ENCODE results near the gene BRAP. TPM values are rescaled to one million over a fixed set of nuclear protein-coding genes. Genes with fewer than 3 reads are reported as not detected.
"Not testable (repeated sequence)": the region's sequence is repeated elsewhere in the genome, so short reads cannot be mapped to it uniquely, and the experiment has no call there.

The BRAP gene
- total RNA-seq, 1 experiment from 2014 or later = 25.0 TPM

DNA sequence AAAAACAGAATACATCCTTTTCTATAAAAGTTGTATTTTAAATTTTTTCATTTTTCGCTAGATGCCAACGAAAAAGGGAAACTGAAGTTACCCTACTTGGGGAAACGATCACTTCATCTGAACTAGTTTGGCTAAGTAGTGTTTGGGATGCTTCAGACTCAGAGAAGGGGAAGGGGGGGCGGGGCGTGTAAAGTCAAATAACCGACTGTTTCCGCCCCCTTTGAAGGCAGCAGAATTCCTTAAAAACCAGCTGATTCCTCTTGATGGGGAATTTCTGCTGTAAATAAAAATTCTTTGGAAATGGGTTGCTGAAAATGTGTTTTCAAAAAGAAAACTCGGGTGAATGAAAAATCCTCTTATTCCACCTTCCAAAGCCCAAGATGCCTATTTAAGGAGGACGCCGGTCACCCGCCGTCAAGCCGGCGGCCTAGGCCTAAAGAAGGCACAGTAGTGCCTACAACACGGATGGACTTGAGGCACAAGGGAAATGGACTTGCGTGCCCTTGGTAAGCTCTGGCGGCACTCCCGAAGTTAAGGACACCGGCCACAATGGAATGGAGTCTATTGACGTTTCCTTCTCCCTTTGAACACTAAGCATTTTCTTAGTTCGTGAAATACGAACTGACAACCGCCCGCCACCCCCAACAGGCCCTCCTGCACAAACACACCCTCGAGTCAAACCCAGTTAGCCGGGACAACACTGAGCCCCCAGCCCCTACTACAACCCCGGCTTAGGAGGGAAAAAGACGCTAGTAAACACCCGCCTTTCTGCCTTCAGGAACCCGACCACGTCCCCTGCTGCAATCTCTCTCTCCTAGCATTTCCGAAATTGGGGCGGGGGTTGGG is 88.5 kb downstream of the BRAP start:
- Histone ChIP-seq H4K91ac (ENCODE audit: insufficient read length, low read depth, low read length) (no peak overlapping the region), H4K5ac (ENCODE audit: insufficient read length, low read depth, low read length) (no peak overlapping the region), H3T11ph (ENCODE audit: low read length) (no peak overlapping the region), H3K18ac (ENCODE audit: insufficient read length, low read depth, low read length) (no peak overlapping the region), H3K9ac (ENCODE audit: extremely low read depth, insufficient read length, low read length) (peak overlapping the region; percentile 78), H3K79me2 (ENCODE audit: insufficient read depth, low read length) (peaks cover 25% of the 10 kb centered on the region; the same call in 1 of the 2 replicates), H2BK20ac (ENCODE audit: low read depth, low read length, poor library complexity, severe bottlenecking) (no peak overlapping the region), H3K14ac (ENCODE audit: insufficient read depth, low read length) (peak overlapping the region; percentile 81; the same call in 1 of the 2 replicates), H3K4ac (ENCODE audit: low read depth, low read length) (no peak overlapping the region), H4K20me1 (ENCODE audit: control insufficient read depth, insufficient read depth, insufficient read length) (no peaks in the 10 kb centered on the region), H2BK5ac (ENCODE audit: insufficient read length, low read length) (no peak overlapping the region), H3K56ac (ENCODE audit: insufficient read length, low read depth, low read length) (no peak overlapping the region), H3K4me1 (ENCODE audit: insufficient read depth, low read length) (no peaks in the 10 kb centered on the region; the same call in 1 of the 2 replicates), H2BK15ac (ENCODE audit: low read depth, low read length) (no peak overlapping the region), H3K23ac (ENCODE audit: insufficient read length, low read depth, low read length) (no peak overlapping the region), H3K4me2 (ENCODE audit: insufficient read depth, insufficient read length, low read length) (peak overlapping the region; percentile 83), H3K23me2 (ENCODE audit: insufficient read length, low read depth, low read length, poor library complexity, severe bottlenecking) (peaks cover 20% of the 10 kb centered on the region), H2BK12ac (ENCODE audit: insufficient read length, low read depth, low read length) (no peak overlapping the region), H3K27ac (ENCODE audit: insufficient read length, low read depth, low read length) (no peak overlapping the region), H2BK120ac (ENCODE audit: low read depth, low read length, poor library complexity, severe bottlenecking) (no peak overlapping the region), H2AFZ (ENCODE audit: low read length) (no peak overlapping the region), H4K8ac (replicated peaks; ENCODE audit: insufficient read length, low read depth, low read length) (no peak overlapping the region), H2AK5ac (ENCODE audit: insufficient read length, low read length) (no peak overlapping the region), H3K79me1 (ENCODE audit: insufficient read depth, low read depth, low read length, poor library complexity, severe bottlenecking) (peaks cover 2% of the 10 kb centered on the region), H3K9me3 (ENCODE audit: control insufficient read depth, low read depth, low read length) (no peaks in the 10 kb centered on the region), H3K27me3 (ENCODE audit: insufficient read depth, low read length) (no peaks in the 10 kb centered on the region)
- peaks cover 2 to 5% of the 10 kb centered on the region in 2 experiments; a peak in 2 of 5 replicates for H3K9me3 Mint-ChIP-seq
- no peak for TF ChIP-seq CTCF (conservative IDR thresholded peaks at IDR 0.05)
- no peaks in the 10 kb centered on the region; the same call in 1 of the 2 replicates for H3K27me3 Mint-ChIP-seq (ENCODE audit: low read depth)
- peak overlapping the region; percentile 93 to 98 (median 94); a peak in 5 of 7 replicates for H3K27ac Mint-ChIP-seq
- H3K4me1 Mint-ChIP-seq = peaks cover 22 to 29% of the 10 kb centered on the region in 2 experiments
- peaks cover 0 to 8% (median 0%) of the 10 kb centered on the region in 3 experiments; a peak in 3 of 7 replicates for H3K36me3 Mint-ChIP-seq (ENCODE audit: insufficient read depth in 1 of 3, low read depth in 3 of 3)
- H3K4me3 Mint-ChIP-seq = peak overlapping the region; percentile 86 to 95
- DNase-seq = peak; percentile 67
- WGBS (ENCODE audit: extremely low coverage, insufficient read length, low lambda C conversion rate) = no CpG with 5 or more reads among the region's 33 CpGs

DNA sequence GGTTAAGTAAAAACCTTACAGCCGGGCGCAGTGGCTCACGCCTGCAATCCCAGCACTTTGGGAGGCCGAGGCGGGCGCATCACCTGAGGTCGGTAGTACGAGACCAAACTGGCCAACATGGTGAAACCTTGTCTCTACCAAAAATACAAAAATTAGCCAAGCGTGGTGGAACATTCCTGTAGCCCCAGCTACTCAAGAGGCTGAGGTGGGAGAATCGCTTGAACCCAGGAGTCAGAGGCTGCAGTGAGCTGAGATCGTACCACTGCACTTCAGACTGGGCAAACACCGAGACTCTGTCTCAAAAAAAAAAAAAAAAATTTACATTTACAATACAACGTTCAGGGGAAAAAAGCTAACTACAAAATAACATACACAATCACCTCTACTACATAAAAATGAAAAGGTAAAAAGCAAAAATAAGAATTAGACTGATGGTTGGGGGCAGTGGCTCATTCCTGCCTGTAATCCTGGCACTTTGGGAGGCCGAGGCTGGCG is 90.4 kb downstream of the BRAP start:
- H4K91ac ChIP-seq (ENCODE audit: insufficient read length, low read depth, low read length); DNase-seq; H3K27me3 ChIP-seq (ENCODE audit: insufficient read depth, low read length); H3K9ac ChIP-seq (ENCODE audit: extremely low read depth, insufficient read length, low read length); H3K9me3 ChIP-seq (ENCODE audit: control insufficient read depth, low read depth, low read length); H2BK12ac ChIP-seq (ENCODE audit: insufficient read length, low read depth, low read length); H3K79me1 ChIP-seq (ENCODE audit: insufficient read depth, low read depth, low read length, poor library complexity, severe bottlenecking); H3K4me2 ChIP-seq (ENCODE audit: insufficient read depth, insufficient read length, low read length); H4K5ac ChIP-seq (ENCODE audit: insufficient read length, low read depth, low read length); H3K4ac ChIP-seq (ENCODE audit: low read depth, low read length); H2AK5ac ChIP-seq (ENCODE audit: insufficient read length, low read length); H2BK120ac ChIP-seq (ENCODE audit: low read depth, low read length, poor library complexity, severe bottlenecking); H3K4me1 ChIP-seq (ENCODE audit: insufficient read depth, low read length); H3K23ac ChIP-seq (ENCODE audit: insufficient read length, low read depth, low read length); H2BK15ac ChIP-seq (ENCODE audit: low read depth, low read length); H3K9me3 Mint-ChIP-seq; H3K36me3 Mint-ChIP-seq (ENCODE audit: insufficient read depth in 1 of 3, low read depth in 3 of 3); H3K56ac ChIP-seq (ENCODE audit: insufficient read length, low read depth, low read length); H3K14ac ChIP-seq (ENCODE audit: insufficient read depth, low read length); H3K27ac ChIP-seq (ENCODE audit: insufficient read length, low read depth, low read length); H3K18ac ChIP-seq (ENCODE audit: insufficient read length, low read depth, low read length); H4K20me1 ChIP-seq (ENCODE audit: control insufficient read depth, insufficient read depth, insufficient read length); H3K27me3 Mint-ChIP-seq (ENCODE audit: low read depth); H2AFZ ChIP-seq (ENCODE audit: low read length); H2BK5ac ChIP-seq (ENCODE audit: insufficient read length, low read length); H2BK20ac ChIP-seq (ENCODE audit: low read depth, low read length, poor library complexity, severe bottlenecking); H4K8ac ChIP-seq (replicated peaks; ENCODE audit: insufficient read length, low read depth, low read length); H3T11ph ChIP-seq (ENCODE audit: low read length): not testable (repeated sequence)
- Mint-ChIP-seq H3K4me3 (peak overlapping the region in 1 of 2 experiments; percentile 64; a peak in 2 of 5 replicates), H3K4me1 (peaks cover 21 to 29% of the 10 kb centered on the region in 2 experiments), H3K27ac (peak overlapping the region in 2 of 3 experiments; percentile 15 to 36; a peak in 3 of 7 replicates)
- WGBS (ENCODE audit: extremely low coverage, insufficient read length, low lambda C conversion rate) = no CpG with 5 or more reads among the region's 15 CpGs
- peaks cover 20% of the 10 kb centered on the region for H3K23me2 ChIP-seq (ENCODE audit: insufficient read length, low read depth, low read length, poor library complexity, severe bottlenecking)
- peaks cover 33% of the 10 kb centered on the region; the same call in 1 of the 2 replicates for H3K79me2 ChIP-seq (ENCODE audit: insufficient read depth, low read length)
